DOHH2 (cell line): ENCODE measurements around the gene PIM3.

Experiments used
- H3F3A ChIP-seq: fragments of 200-600 bp; sonication (generic), shearing (Covaris generic); 2 replicates; pipeline ENCODE4 v1.6.0; 2016; ENCODE audit warnings: antibody characterized with exemption, mild to moderate bottlenecking; ENCODE audit not compliant: control insufficient read depth, insufficient read depth
- H3K27ac ChIP-seq: fragments of 200-600 bp; sonication (generic); 2 replicates; pipeline ENCODE4 v1.5.1; 2014; ENCODE audit warnings: low read depth, mild to moderate bottlenecking, low read length, moderate library complexity
- H3K27me3 ChIP-seq: fragments of 200-600 bp; sonication (generic); 2 replicates; pipeline ENCODE4 v1.6.1; 2014; ENCODE audit warnings: mild to moderate bottlenecking, low read length, mixed read lengths; ENCODE audit not compliant: control insufficient read depth
- H3K36me3 ChIP-seq: fragments of 200-600 bp; sonication (generic); 2 replicates; pipeline ENCODE4 v1.6.1; 2014; ENCODE audit warnings: mild to moderate bottlenecking, low read length, moderate library complexity, mixed read lengths; ENCODE audit not compliant: control insufficient read depth
- H3K4me1 ChIP-seq: fragments of 200-600 bp; sonication (generic); 2 replicates; pipeline ENCODE4 v1.6.1; 2014; ENCODE audit warnings: mild to moderate bottlenecking, low read length, mixed read lengths; ENCODE audit not compliant: control insufficient read depth
- H3K4me2 ChIP-seq: fragments of 200-600 bp; sonication (generic); 2 replicates; pipeline ENCODE4 v1.6.0; 2014; ENCODE audit warnings: mild to moderate bottlenecking, low read length, moderate library complexity
- H3K4me3 ChIP-seq: fragments of 200-600 bp; sonication (generic); 2 replicates; pipeline ENCODE4 v1.5.1; 2014; ENCODE audit warnings: mild to moderate bottlenecking, low read length, mixed read lengths
- H3K79me2 ChIP-seq: fragments of 200-600 bp; sonication (generic); 2 replicates; pipeline ENCODE4 v1.6.1; 2014; ENCODE audit warnings: mild to moderate bottlenecking, low read length, mixed read lengths; ENCODE audit not compliant: control insufficient read depth
- H3K9me2 ChIP-seq: fragments of 200-600 bp; sonication (generic); replicated peaks from 2 replicates; pipeline ENCODE4 v1.6.1; 2014; ENCODE audit warnings: mild to moderate bottlenecking, low read length, mixed read lengths; ENCODE audit not compliant: control insufficient read depth
- H3K9me3 ChIP-seq: fragments of 200-600 bp; sonication (generic); 2 replicates; pipeline ENCODE4 v1.6.1; 2014; ENCODE audit warnings: antibody characterized with exemption, low read length, mixed read lengths; ENCODE audit not compliant: control insufficient read depth, insufficient read depth
- H4K20me1 ChIP-seq: fragments of 200-600 bp; sonication (generic); 2 replicates; pipeline ENCODE4 v1.6.0; 2014; ENCODE audit warnings: low read depth, mild to moderate bottlenecking, antibody characterized with exemption, low read length, moderate library complexity; ENCODE audit not compliant: control insufficient read depth, insufficient read depth
- EZH2phosphoT487 ChIP-seq: fragments of 200-600 bp; sonication (generic); IDR thresholded peaks from 2 replicates; pipeline ENCODE4 v1.6.1; 2017; ENCODE audit warnings: borderline replicate concordance, mild to moderate bottlenecking, antibody characterized with exemption, low read length, moderate library complexity, mixed read lengths
- TF ChIP-seq, protein P1 (sequence below): fragments of 200-600 bp; sonication (generic); IDR thresholded peaks from one replicate; pipeline ENCODE4 v1.5.1; 2014; ENCODE audit warnings: antibody characterized with exemption, mild to moderate bottlenecking, low read depth, low read length; ENCODE audit not compliant: poor library complexity, severe bottlenecking

PIM3 gene

GRCh38 chr22:49947296-49947622, 13.3 kb upstream of the PIM3 start:
- Histone ChIP-seq H3K27me3 (no peaks in the 10 kb centered on the region), H3F3A (peaks cover 11% of the 10 kb centered on the region), H4K20me1 (no peaks in the 10 kb centered on the region), H3K9me3 (no peaks in the 10 kb centered on the region), H3K9me2 (no peaks in the 10 kb centered on the region), H3K79me2 (no peaks in the 10 kb centered on the region), H3K36me3 (no peaks in the 10 kb centered on the region), H3K4me3 (no peak overlapping the region), H3K4me1 (peaks cover 43% of the 10 kb centered on the region), H3K4me2 (no peak overlapping the region), H3K27ac (no peak overlapping the region)
- no peak for TF ChIP-seq EZH2phosphoT487
- TF ChIP-seq, protein P1, sequence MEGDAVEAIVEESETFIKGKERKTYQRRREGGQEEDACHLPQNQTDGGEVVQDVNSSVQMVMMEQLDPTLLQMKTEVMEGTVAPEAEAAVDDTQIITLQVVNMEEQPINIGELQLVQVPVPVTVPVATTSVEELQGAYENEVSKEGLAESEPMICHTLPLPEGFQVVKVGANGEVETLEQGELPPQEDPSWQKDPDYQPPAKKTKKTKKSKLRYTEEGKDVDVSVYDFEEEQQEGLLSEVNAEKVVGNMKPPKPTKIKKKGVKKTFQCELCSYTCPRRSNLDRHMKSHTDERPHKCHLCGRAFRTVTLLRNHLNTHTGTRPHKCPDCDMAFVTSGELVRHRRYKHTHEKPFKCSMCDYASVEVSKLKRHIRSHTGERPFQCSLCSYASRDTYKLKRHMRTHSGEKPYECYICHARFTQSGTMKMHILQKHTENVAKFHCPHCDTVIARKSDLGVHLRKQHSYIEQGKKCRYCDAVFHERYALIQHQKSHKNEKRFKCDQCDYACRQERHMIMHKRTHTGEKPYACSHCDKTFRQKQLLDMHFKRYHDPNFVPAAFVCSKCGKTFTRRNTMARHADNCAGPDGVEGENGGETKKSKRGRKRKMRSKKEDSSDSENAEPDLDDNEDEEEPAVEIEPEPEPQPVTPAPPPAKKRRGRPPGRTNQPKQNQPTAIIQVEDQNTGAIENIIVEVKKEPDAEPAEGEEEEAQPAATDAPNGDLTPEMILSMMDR: no peak

DNA sequence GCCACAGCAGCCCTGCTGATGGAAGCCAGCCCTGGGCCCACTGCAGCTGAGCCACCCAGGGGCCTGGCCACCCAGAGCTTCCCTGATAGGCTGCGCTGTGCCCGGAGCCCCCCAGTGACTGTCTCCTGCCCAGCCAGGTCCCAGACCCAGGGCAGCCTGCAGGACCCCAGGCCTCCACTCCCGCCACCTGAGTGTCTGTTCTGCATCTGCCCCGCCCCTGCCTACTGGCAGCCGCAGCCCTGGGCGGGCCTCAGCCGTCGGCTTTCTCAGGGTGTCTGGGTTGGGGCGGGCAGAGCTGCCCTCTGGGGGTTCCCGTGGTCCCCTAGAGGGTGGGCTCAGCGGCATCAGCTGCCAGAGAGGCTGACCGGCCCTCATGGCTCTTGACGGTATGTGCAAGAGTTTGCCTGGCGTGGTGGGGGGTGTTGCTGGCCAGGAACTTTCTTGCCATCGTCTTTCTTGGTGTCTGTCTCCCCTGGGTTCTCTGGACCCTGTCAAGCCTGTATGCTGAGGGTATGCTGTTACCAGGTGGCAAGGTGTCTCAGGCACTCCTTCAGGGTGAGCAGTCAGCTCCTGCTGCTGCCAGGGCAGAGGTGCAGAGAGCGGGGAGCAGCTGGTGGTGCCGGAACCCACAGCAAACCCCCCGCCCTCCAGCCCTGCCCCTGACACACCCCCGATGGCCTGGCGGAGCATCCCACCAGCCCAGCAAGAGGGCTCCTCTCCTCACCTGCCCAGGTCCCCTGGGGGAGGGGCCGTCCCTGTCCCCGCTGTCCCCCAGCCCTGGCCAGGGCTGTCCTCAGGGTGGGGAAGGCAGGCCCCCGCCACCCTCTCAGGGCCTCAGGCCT, 12.2 kb upstream of the PIM3 start:
- no peaks in the 10 kb centered on the region for H3K9me3 ChIP-seq
- H3K4me3 ChIP-seq: no peak overlapping the region
- no peaks in the 10 kb centered on the region for H3K36me3 ChIP-seq
- H3K27ac ChIP-seq: no peak overlapping the region
- peaks cover 43% of the 10 kb centered on the region for H3K4me1 ChIP-seq
- peaks cover 11% of the 10 kb centered on the region for H3F3A ChIP-seq
- H3K9me2 ChIP-seq: no peaks in the 10 kb centered on the region
- no peaks in the 10 kb centered on the region for H4K20me1 ChIP-seq
- no peaks in the 10 kb centered on the region for H3K79me2 ChIP-seq
- H3K4me2 ChIP-seq: no peak overlapping the region
- TF ChIP-seq, protein P1: no peak
- no peak for TF ChIP-seq EZH2phosphoT487
- no peaks in the 10 kb centered on the region for H3K27me3 ChIP-seq

- Histone ChIP-seq H3K27me3 (no peaks in the 10 kb centered on the region), H3K9me2 (no peaks in the 10 kb centered on the region), H3F3A (peaks cover 11% of the 10 kb centered on the region), H3K36me3 (no peaks in the 10 kb centered on the region), H3K4me2 (no peak overlapping the region), H4K20me1 (no peaks in the 10 kb centered on the region), H3K4me3 (no peak overlapping the region), H3K79me2 (no peaks in the 10 kb centered on the region), H3K4me1 (peaks cover 43% of the 10 kb centered on the region), H3K27ac (no peak overlapping the region), H3K9me3 (no peaks in the 10 kb centered on the region)
- no peak for TF ChIP-seq EZH2phosphoT487
These were observed 11.3 kb upstream of the PIM3 start for GRCh38 chr22:49948958-49949913.
